Neural cell (in vitro differentiated cells): ENCODE data around the gene ZFP62. TPM values are rescaled to one million over a fixed set of nuclear protein-coding genes. Genes with fewer than 3 reads are reported as not detected.

Source experiments
- H2AFZ ChIP-seq: fragments of 200-600, 300-800 bp; sonication (generic), shearing (Covaris generic); 2 replicates; pipeline ENCODE4 v1.6.0; 2014; ENCODE audit warnings: low read depth, mild to moderate bottlenecking, antibody characterized with exemption, low read length, moderate library complexity
- H3F3A ChIP-seq: fragments of 200-600 bp; shearing (Covaris generic); 2 replicates; pipeline ENCODE4 v1.6.1; 2016; ENCODE audit warnings: mild to moderate bottlenecking, moderate library complexity, mixed read lengths, antibody characterized with exemption, low read length; ENCODE audit not compliant: insufficient read depth, poor library complexity, severe bottlenecking
- H3K27ac ChIP-seq: fragments of 200-600, 300-800 bp; sonication (generic), shearing (Covaris generic); 2 replicates; pipeline ENCODE4 v1.5.1; 2014; ENCODE audit warnings: mild to moderate bottlenecking, low read length, moderate library complexity
- H3K27me3 ChIP-seq: fragments of 300-800, 200-600 bp; sonication (generic), shearing (Covaris generic); 2 replicates; pipeline ENCODE4 v1.6.0; 2014; ENCODE audit warnings: mild to moderate bottlenecking, low read depth, low read length, moderate library complexity; ENCODE audit not compliant: insufficient read depth
- H3K36me3 ChIP-seq: fragments of 300-800, 200-600 bp; sonication (generic), shearing (Covaris generic); 2 replicates; pipeline ENCODE4 v1.5.1; 2014; ENCODE audit warnings: mild to moderate bottlenecking, antibody characterized with exemption, low read length, moderate library complexity; ENCODE audit not compliant: insufficient read depth
- H3K4me2 ChIP-seq: fragments of 300-800, 200-600 bp; sonication (generic), shearing (Covaris generic); 2 replicates; pipeline ENCODE4 v1.6.0; 2014; ENCODE audit warnings: mild to moderate bottlenecking, low read length
- H3K4me3 ChIP-seq: fragments of 300-800, 200-600 bp; sonication (generic), shearing (Covaris generic); 2 replicates; pipeline ENCODE4 v1.5.1; 2014; ENCODE audit warnings: mild to moderate bottlenecking, low read length, moderate library complexity
- H3K79me2 ChIP-seq: fragments of 200-600 bp; shearing (Covaris generic); replicated peaks from 2 replicates; pipeline ENCODE4 v1.6.0; 2014; ENCODE audit warnings: mild to moderate bottlenecking, low read length, moderate library complexity; ENCODE audit not compliant: insufficient read depth
- H3K9ac ChIP-seq: fragments of 300-800, 200-600 bp; sonication (generic), shearing (Covaris generic); 2 replicates; pipeline ENCODE4 v1.6.1; 2016; ENCODE audit warnings: mild to moderate bottlenecking, low read length, mixed read lengths
- H3K9me2 ChIP-seq: fragments of 200-600 bp; shearing (Covaris generic); 2 replicates; pipeline ENCODE4 v1.6.1; 2016; ENCODE audit warnings: mild to moderate bottlenecking, low read length, mixed read lengths; ENCODE audit not compliant: insufficient read depth
- H3K9me3 ChIP-seq: fragments of 200-600, 300-800 bp; sonication (generic), shearing (Covaris generic); 2 replicates; pipeline ENCODE4 v1.6.1; 2016; ENCODE audit warnings: mild to moderate bottlenecking, mixed run types, low read length, moderate library complexity, mixed read lengths
- H4K20me1 ChIP-seq: fragments of 200-600 bp; shearing (Covaris generic); 2 replicates; pipeline ENCODE4 v1.6.1; 2016; ENCODE audit warnings: mild to moderate bottlenecking, mixed run types; ENCODE audit not compliant: insufficient read depth
- EP300 ChIP-seq: fragments of 450-650 bp; conservative IDR thresholded peaks from 2 replicates; pipeline ENCODE4 v1.6.1; 2014; ENCODE audit warnings: antibody characterized with exemption, mild to moderate bottlenecking, moderate library complexity; ENCODE audit not compliant: poor library complexity, severe bottlenecking
- EZH2 ChIP-seq: fragments of 200-600, 300-800 bp; shearing (Covaris generic), sonication (generic); IDR thresholded peaks from 2 replicates; pipeline ENCODE4 v1.6.1; 2014; ENCODE audit warnings: antibody characterized with exemption, low read length, borderline replicate concordance, mild to moderate bottlenecking; ENCODE audit not compliant: insufficient read depth, poor library complexity, severe bottlenecking
- MXI1 ChIP-seq: fragments of 450-650 bp; conservative IDR thresholded peaks from 2 replicates; pipeline ENCODE4 v1.6.1; 2014; ENCODE audit warnings: antibody characterized with exemption, mild to moderate bottlenecking; ENCODE audit not compliant: poor library complexity, severe bottlenecking
- POLR2AphosphoS5 ChIP-seq: IDR thresholded peaks from 2 replicates; pipeline ENCODE4 v1.6.1; 2012
- RAD21 ChIP-seq: fragments of 450-650 bp; conservative IDR thresholded peaks from 2 replicates; pipeline ENCODE4 v1.6.1; 2014; ENCODE audit warnings: antibody characterized with exemption, mild to moderate bottlenecking, moderate library complexity
- SMC3 ChIP-seq: fragments of 450-650 bp; conservative IDR thresholded peaks from 2 replicates; pipeline ENCODE4 v1.6.1; 2014; ENCODE audit warnings: antibody characterized with exemption, mild to moderate bottlenecking, moderate library complexity; ENCODE audit not compliant: poor library complexity
- TAF1 ChIP-seq: IDR thresholded peaks from 2 replicates; pipeline ENCODE4 v1.6.1; 2012; ENCODE audit warnings: low read depth
- polyA plus RNA-seq: library from polyadenylated mRNA; depleted of rRNA; stranded (reverse); fragments of >200 nt; gene quantifications from 2 replicates; pipeline ENCODE4 v1.2.3, GENCODE V29; 2014
- TF ChIP-seq, protein P1 (sequence below): IDR thresholded peaks from 2 replicates; pipeline ENCODE4 v1.6.1; 2012; ENCODE audit warnings: borderline replicate concordance
- TF ChIP-seq, protein P2 (sequence below): fragments of 450-650 bp; IDR thresholded peaks from 2 replicates; pipeline ENCODE4 v1.5.1; 2014; ENCODE audit warnings: antibody characterized with exemption, mild to moderate bottlenecking, moderate library complexity; ENCODE audit not compliant: poor library complexity, severe bottlenecking

The ZFP62 gene
- polyA plus RNA-seq, 1 donor from 2014 or later = 69.1 TPM

DNA sequence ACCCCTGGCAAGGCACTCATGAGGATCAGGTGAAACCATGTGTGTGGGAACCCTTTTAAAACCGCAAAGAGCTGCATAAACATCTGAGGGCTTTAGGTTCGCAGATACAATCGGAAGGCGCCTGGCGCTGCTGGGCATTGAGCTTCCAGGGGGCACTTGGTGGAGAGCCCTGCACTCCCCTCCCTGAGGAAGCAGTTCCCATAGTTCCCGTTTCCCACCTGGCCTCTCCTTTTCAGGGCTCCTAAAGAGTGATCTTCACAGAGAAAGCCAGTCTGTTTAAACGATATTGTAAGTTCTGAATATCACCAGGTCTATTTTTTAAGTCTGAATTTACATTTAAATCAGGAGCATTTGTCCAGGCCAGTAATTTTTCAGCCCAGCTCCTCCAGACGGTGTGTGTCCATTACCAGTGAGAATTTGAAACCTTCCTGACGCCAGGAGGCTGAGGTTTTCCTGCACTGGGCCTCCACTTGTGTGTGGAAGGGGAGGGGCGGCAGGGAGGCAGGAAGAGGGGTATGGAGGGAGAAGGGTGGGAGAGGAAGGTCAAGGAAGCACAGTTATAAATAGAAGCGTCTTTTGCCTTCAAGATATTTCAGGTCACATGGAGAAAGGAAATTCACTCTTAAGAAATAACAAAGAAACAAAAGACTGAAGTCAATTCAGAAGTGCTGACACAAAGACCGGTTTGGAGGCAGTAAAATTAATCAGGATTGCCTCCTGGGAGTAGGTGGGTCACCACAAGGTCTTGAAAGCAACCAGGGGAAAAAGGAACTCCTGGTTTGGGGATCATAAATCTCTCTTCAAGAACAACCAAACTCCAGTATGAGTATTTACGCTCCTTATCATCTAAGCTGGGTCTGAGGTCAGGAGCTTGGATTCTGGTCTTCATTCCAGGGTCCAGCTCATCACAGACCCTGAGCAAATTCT is 44.2 kb downstream of the ZFP62 start:
- no peaks in the 10 kb centered on the region for H3K79me2 ChIP-seq
- H3F3A ChIP-seq = no peaks in the 10 kb centered on the region
- H2AFZ ChIP-seq = no peak overlapping the region
- H3K9ac ChIP-seq = no peak overlapping the region
- H3K9me2 ChIP-seq = no peaks in the 10 kb centered on the region
- no peak overlapping the region for H3K4me2 ChIP-seq
- TF ChIP-seq POLR2AphosphoS5 = no peak
- TF ChIP-seq EP300 = no peak
- no peak for TF ChIP-seq EZH2
- TF ChIP-seq, protein P1, sequence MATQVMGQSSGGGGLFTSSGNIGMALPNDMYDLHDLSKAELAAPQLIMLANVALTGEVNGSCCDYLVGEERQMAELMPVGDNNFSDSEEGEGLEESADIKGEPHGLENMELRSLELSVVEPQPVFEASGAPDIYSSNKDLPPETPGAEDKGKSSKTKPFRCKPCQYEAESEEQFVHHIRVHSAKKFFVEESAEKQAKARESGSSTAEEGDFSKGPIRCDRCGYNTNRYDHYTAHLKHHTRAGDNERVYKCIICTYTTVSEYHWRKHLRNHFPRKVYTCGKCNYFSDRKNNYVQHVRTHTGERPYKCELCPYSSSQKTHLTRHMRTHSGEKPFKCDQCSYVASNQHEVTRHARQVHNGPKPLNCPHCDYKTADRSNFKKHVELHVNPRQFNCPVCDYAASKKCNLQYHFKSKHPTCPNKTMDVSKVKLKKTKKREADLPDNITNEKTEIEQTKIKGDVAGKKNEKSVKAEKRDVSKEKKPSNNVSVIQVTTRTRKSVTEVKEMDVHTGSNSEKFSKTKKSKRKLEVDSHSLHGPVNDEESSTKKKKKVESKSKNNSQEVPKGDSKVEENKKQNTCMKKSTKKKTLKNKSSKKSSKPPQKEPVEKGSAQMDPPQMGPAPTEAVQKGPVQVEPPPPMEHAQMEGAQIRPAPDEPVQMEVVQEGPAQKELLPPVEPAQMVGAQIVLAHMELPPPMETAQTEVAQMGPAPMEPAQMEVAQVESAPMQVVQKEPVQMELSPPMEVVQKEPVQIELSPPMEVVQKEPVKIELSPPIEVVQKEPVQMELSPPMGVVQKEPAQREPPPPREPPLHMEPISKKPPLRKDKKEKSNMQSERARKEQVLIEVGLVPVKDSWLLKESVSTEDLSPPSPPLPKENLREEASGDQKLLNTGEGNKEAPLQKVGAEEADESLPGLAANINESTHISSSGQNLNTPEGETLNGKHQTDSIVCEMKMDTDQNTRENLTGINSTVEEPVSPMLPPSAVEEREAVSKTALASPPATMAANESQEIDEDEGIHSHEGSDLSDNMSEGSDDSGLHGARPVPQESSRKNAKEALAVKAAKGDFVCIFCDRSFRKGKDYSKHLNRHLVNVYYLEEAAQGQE = no peak
- TF ChIP-seq, protein P2, sequence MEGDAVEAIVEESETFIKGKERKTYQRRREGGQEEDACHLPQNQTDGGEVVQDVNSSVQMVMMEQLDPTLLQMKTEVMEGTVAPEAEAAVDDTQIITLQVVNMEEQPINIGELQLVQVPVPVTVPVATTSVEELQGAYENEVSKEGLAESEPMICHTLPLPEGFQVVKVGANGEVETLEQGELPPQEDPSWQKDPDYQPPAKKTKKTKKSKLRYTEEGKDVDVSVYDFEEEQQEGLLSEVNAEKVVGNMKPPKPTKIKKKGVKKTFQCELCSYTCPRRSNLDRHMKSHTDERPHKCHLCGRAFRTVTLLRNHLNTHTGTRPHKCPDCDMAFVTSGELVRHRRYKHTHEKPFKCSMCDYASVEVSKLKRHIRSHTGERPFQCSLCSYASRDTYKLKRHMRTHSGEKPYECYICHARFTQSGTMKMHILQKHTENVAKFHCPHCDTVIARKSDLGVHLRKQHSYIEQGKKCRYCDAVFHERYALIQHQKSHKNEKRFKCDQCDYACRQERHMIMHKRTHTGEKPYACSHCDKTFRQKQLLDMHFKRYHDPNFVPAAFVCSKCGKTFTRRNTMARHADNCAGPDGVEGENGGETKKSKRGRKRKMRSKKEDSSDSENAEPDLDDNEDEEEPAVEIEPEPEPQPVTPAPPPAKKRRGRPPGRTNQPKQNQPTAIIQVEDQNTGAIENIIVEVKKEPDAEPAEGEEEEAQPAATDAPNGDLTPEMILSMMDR = no peak
- TF ChIP-seq TAF1 = no peak
- TF ChIP-seq RAD21 = no peak
- TF ChIP-seq MXI1 = no peak
- no peak for TF ChIP-seq SMC3
- H4K20me1 ChIP-seq = no peaks in the 10 kb centered on the region
- no peaks in the 10 kb centered on the region for H3K27me3 ChIP-seq
- no peak overlapping the region for H3K27ac ChIP-seq
- no peak overlapping the region for H3K4me3 ChIP-seq
- H3K9me3 ChIP-seq = no peaks in the 10 kb centered on the region
- no peaks in the 10 kb centered on the region for H3K36me3 ChIP-seq

DNA sequence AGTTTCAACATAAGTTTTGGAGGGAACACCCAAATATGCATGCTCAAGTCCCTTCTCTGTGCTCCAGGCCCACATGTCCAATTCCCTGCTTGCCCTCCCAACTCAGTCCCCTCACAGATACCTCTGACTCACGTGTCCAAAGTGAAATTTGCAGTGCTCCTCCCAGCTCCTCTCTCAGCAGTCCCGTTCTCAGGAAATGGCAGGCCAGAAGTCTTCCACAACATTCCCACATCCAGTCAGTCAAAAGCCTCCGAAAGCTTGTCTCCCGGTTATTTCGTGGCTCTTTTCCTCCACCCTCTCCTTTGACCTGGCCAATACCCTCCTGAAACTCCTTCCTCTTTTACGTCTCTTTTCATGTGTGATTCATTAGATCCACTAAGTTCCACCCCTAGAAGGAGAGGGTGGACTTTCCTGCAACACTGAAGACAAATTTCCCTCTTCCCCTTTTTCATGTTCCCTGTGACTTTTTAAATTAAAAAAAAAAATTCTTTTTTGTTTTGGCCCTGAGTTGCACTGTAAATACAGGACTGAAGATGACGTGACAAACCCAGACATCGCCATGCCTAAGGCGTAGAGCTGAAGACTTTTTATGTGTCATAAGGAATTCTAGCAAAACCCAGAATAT is 45.7 kb downstream of the ZFP62 start:
- no peak overlapping the region for H3K4me3 ChIP-seq
- no peaks in the 10 kb centered on the region for H3K36me3 ChIP-seq
- H2AFZ ChIP-seq = no peak overlapping the region
- H3K4me2 ChIP-seq = no peak overlapping the region
- H3K9me3 ChIP-seq = no peaks in the 10 kb centered on the region
- H3F3A ChIP-seq = no peaks in the 10 kb centered on the region
- H3K27me3 ChIP-seq = no peaks in the 10 kb centered on the region
- no peaks in the 10 kb centered on the region for H3K9me2 ChIP-seq
- H3K9ac ChIP-seq = no peak overlapping the region
- no peaks in the 10 kb centered on the region for H3K79me2 ChIP-seq
- H4K20me1 ChIP-seq = no peaks in the 10 kb centered on the region
- no peak for TF ChIP-seq EZH2
- TF ChIP-seq MXI1 = no peak
- TF ChIP-seq, protein P2 = no peak
- TF ChIP-seq RAD21 = no peak
- TF ChIP-seq, protein P1 = no peak
- H3K27ac ChIP-seq = no peak overlapping the region
